K562 (cell line): ENCODE data around the gene LUC7L3. TPM values are rescaled to one million over a fixed set of nuclear protein-coding genes. Genes with fewer than 3 reads are reported as not detected.

Experiments used
- ATAC-seq: fragments of 200-7000 bp; cut with Tn5 transposase; 3 replicates; pipeline ENCODE4 v1.9.1; 2020; ENCODE audit warnings: moderate library complexity
- BruUV-seq: library from RNA; stranded (reverse); fragments of 400-500 nt; replicated peaks from 2 replicates; lab custom pipeline; 2021; lab: Mats Ljungman, UMichigan
- CTCF ChIA-PET: fragments of 300-600 bp; formaldehyde crosslinking; extraction: SDS; loops from one replicate; lab custom pipeline; 2021; ENCODE audit warnings: low intra/inter-chr PET ratio; lab: Yijun Ruan, JAX
- POLR2A ChIA-PET: fragments of 300-600, 350-650 bp; sonication (Branson Sonifier 250); formaldehyde crosslinking; extraction: SDS; loops from one replicate; lab custom pipeline; 2021; ENCODE audit warnings: antibody characterized with exemption, inconsistent platforms; lab: Yijun Ruan, JAX
- DNase-seq, 4 experiments: peaks; one replicate each; pipeline versions ENCODE4 v3.0.0 to v3.0.0-alpha.2; 2011 to 2018; ENCODE audit warnings: low spot score in 3 of 4, mixed read lengths in 3 of 4; ENCODE audit errors: extremely low read depth in 1 of 4
- FAIRE-seq: peaks from 2 replicates; lab custom pipeline; 2011; peaks lifted over from hg19 to GRCh38; lab: Jason Lieb, UNC
- H2AFZ ChIP-seq: 2 replicates; pipeline ENCODE4 v1.6.0; 2011; ENCODE audit warnings: low read depth, low read length, control low read depth, inconsistent platforms
- H3K27ac ChIP-seq: fragments of 200-600 bp; 3 replicates; pipeline ENCODE4 v1.8.0; 2011; ENCODE audit warnings: low read depth, mild to moderate bottlenecking, control low read depth, inconsistent platforms, low read length, moderate library complexity, mixed read lengths; ENCODE audit errors: extremely low read depth
- H3K27me3 ChIP-seq, 2 experiments: fragments of 300-600 bp in 1 of 2; 2 replicates in 1 of 2; 3 replicates in 1 of 2; pipeline versions ENCODE4 v1.6.0 to v1.8.0; 2011; ENCODE audit warnings: inconsistent platforms in 2 of 2, low read length in 2 of 2, mild to moderate bottlenecking in 1 of 2, mixed read lengths in 1 of 2, moderate library complexity in 1 of 2; ENCODE audit not compliant: control insufficient read depth in 2 of 2, insufficient read depth in 2 of 2
- H3K36me3 ChIP-seq: fragments of 300-600 bp; 3 replicates; pipeline ENCODE4 v1.8.0; 2011; ENCODE audit warnings: mild to moderate bottlenecking, low read length, inconsistent platforms; ENCODE audit not compliant: control insufficient read depth, insufficient read depth
- H3K4me1 ChIP-seq, 2 experiments: fragments of 200-600 bp in 1 of 2; replicated peaks in 1 of 2; 2 replicates in 1 of 2; 3 replicates in 1 of 2; pipeline versions ENCODE4 v1.5.1 to v1.8.0; 2011; ENCODE audit warnings: inconsistent platforms in 2 of 2, low read length in 2 of 2, mild to moderate bottlenecking in 1 of 2, mixed read lengths in 1 of 2, moderate library complexity in 1 of 2; ENCODE audit not compliant: control insufficient read depth in 2 of 2, insufficient read depth in 2 of 2
- H3K4me2 ChIP-seq: 2 replicates; pipeline ENCODE4 v1.6.1; 2011; ENCODE audit warnings: low read length, control low read depth, inconsistent platforms, mixed read lengths; ENCODE audit not compliant: insufficient read depth
- H3K4me3 ChIP-seq: fragments of 200-600 bp; sonication (generic), shearing (Covaris generic); 2 replicates; pipeline ENCODE4 v1.5.1; 2016; ENCODE audit warnings: control low read depth, inconsistent platforms
- H3K79me2 ChIP-seq: fragments of 200-600 bp; 3 replicates; pipeline ENCODE4 v1.8.0; 2011; ENCODE audit warnings: low read length, inconsistent platforms; ENCODE audit not compliant: control insufficient read depth, insufficient read depth
- H3K9ac ChIP-seq, 2 experiments: 2 replicates each; pipeline versions ENCODE4 v1.6.0 to v1.6.1; 2011; ENCODE audit warnings: low read depth in 2 of 2, low read length in 2 of 2, control low read depth in 1 of 2, inconsistent platforms in 1 of 2, mild to moderate bottlenecking in 1 of 2, mixed read lengths in 1 of 2; ENCODE audit not compliant: insufficient read depth in 1 of 2
- H3K9me1 ChIP-seq: one replicate; pipeline ENCODE4 v1.6.0; 2011; ENCODE audit warnings: inconsistent platforms, mild to moderate bottlenecking, low read length, moderate library complexity; ENCODE audit not compliant: control insufficient read depth, insufficient read depth
- H3K9me3 ChIP-seq: replicated peaks from 2 replicates; pipeline ENCODE4 v1.5.1; 2011; ENCODE audit warnings: low read depth, low read length, inconsistent platforms; ENCODE audit not compliant: control insufficient read depth, insufficient read depth
- H4K20me1 ChIP-seq: replicated peaks from 2 replicates; pipeline ENCODE4 v1.6.1; 2011; ENCODE audit warnings: low read length, inconsistent platforms, mixed read lengths; ENCODE audit not compliant: control insufficient read depth, insufficient read depth
- CHD1 ChIP-seq: fragments of 200-600 bp; sonication (generic); IDR thresholded peaks from one replicate; pipeline ENCODE4 v1.6.1; 2012; ENCODE audit warnings: mild to moderate bottlenecking, moderate library complexity, low read length, inconsistent platforms
- JUN ChIP-seq, 2 experiments: sonication (generic) in 1 of 2; formaldehyde crosslinking in 1 of 2; IDR thresholded peaks; 2 replicates each; pipeline versions ENCODE4 v1.6.1 to v1.8.0; 2012 to 2022; ENCODE audit warnings: borderline replicate concordance in 2 of 2, mild to moderate bottlenecking in 2 of 2, improper control_type of control experiment in 1 of 2, low read depth in 1 of 2, low read length in 1 of 2, missing genetic modification reagents in 1 of 2
- MAFG ChIP-seq: fragments of 450-650 bp; conservative IDR thresholded peaks from 2 replicates; pipeline ENCODE4 v1.6.1; 2016; ENCODE audit warnings: missing genetic modification characterization, missing compliant biosample characterization
- PCBP1 ChIP-seq: fragments of 200-400 bp; formaldehyde crosslinking; IDR thresholded peaks from 2 replicates; pipeline ENCODE4 v1.6.1; 2018; ENCODE audit warnings: mild to moderate bottlenecking, low read depth, low read length; ENCODE audit not compliant: poor library complexity, severe bottlenecking
- ZNF175 ChIP-seq: fragments of 200-800 bp; sonication (Bioruptor generic); IDR thresholded peaks from 2 replicates; pipeline ENCODE4 v1.6.1; 2016; ENCODE audit warnings: low read depth, mild to moderate bottlenecking, missing genetic modification characterization, missing compliant biosample characterization
- WGBS: fragments of 100-300 bp; shearing (Covaris generic); methylation state at CpG from one replicate; pipeline ENCODE4 v1.1.6; 2016; ENCODE audit warnings: low coverage, mixed read lengths; ENCODE audit not compliant: insufficient coverage; ENCODE audit errors: missing lambda C conversion rate; 5-methylcytosine and 5-hydroxymethylcytosine counted together
- in situ Hi-C: fragments of 300-500 bp; cut with MboI; formaldehyde crosslinking; loops from 4 replicates; pipeline ENCODE4 v1.15.0; 2018; ENCODE audit warnings: inconsistent platforms, mixed read lengths
- intact Hi-C: fragments of 100-400 bp; cut with micrococcal nuclease; formaldehyde crosslinking; loops from 2 replicates; pipeline ENCODE4 v1.14.2; 2022
- polyA plus RNA-seq, 8 experiments: library from polyadenylated mRNA; depleted of rRNA in 4 of 8; stranded (reverse) in 5 of 8; unstranded in 3 of 8; fragments of >200 nt; fragmentation: Nextera tagmentation in 2 of 8; fragmentation: Illumina TruSeq in 1 of 8; extraction: Ambion mirVana in 2 of 8; extraction: Trizol in 1 of 8; gene quantifications; 2 replicates each; pipeline versions ENCODE4 v1.2.1 to v1.2.3, GENCODE V29; 2011 to 2014; ENCODE audit warnings: inconsistent platforms in 1 of 8, missing spikeins in 1 of 8
- total RNA-seq, 7 experiments: library from RNA; depleted of rRNA in 6 of 7; stranded (reverse); fragments of >200 nt in 6 of 7; fragmentation: Illumina TruSeq in 2 of 7; extraction: Trizol in 2 of 7; gene quantifications; 2 replicates each; pipeline versions ENCODE4 v1.2.1 to v1.2.3, GENCODE V29; 2011 to 2021; ENCODE audit warnings: low replicate concordance in 1 of 7
- TF ChIP-seq, protein P1 (sequence below): fragments of 250-450 bp; sonication (Bioruptor Pico); IDR thresholded peaks from 2 replicates; pipeline ENCODE4 v1.5.0; 2021

LUC7L3 gene
- total and polyA plus RNA-seq, 9 of the 15 experiments (the other 6 are each of a cell fraction or from before 2014, with no cell fraction given), result 80.8 to 284 (median 127) TPM

DNA sequence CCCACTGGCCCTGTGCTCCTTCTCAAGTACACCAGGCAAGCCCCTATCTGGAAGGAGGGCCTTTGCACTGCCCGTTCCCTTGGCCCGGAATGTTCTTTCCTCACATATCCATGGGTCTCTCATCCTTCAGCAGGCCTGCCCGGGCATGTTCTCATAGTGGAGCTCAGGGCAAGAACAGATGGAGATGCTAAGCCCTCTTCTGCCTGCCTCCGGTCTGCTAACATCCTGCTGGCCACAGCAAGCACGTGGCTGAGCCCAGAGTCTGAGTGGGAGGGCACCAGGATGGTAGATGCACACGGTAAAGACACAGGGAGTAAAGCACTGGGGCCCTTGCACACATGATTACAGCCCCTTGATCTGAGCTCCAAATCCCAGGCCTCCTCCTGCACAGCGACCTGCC is 67.7 kb downstream of the LUC7L3 start (continued):
- TF ChIP-seq, protein P1, sequence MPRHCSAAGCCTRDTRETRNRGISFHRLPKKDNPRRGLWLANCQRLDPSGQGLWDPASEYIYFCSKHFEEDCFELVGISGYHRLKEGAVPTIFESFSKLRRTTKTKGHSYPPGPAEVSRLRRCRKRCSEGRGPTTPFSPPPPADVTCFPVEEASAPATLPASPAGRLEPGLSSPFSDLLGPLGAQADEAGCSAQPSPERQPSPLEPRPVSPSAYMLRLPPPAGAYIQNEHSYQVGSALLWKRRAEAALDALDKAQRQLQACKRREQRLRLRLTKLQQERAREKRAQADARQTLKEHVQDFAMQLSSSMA, result no peak
- TF ChIP-seq CHD1, result no peak

DNA sequence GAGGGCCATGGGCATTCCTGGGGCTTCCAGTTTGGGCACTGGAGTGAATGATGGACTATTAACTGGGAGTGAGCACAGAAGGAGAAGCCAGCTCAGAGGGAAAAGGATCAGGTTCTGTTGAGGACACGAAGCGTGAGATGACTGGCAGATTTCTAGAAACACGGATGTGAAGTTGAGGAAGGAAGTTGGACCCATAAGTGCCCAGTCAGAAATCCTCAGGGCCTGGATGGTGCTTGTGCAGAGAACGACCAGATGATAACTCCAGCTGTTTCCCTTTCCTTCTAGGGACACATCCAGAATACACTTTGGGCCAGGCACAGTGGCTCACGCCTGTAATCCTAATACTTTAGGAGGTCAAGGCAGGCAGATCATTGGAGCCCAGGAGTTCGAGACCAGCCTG is 71.2 kb downstream of the LUC7L3 start:
- no peak overlapping the region for H3K9ac ChIP-seq
- CTCF ChIA-PET, result interaction anchor here (0.7 kb wide), 1 partner anchor 61 kb away, joined by 3 read pairs; no protein-coding TSS in a partner anchor
- peaks cover 0 to 3% of the 10 kb centered on the region in 2 experiments; a peak in 2 of 5 replicates for H3K4me1 ChIP-seq
- no peaks in the 10 kb centered on the region for H3K9me1 ChIP-seq
- POLR2A ChIA-PET, result interaction anchor here (0.6 to 1.2 kb wide), 7 partner anchors 11 to 73 kb away, joined by 3 to 6 read pairs (median 3); no protein-coding TSS in a partner anchor
- 0 out of 2 replicates have a peak overlapping the region, but pooled peaks have one; percentile 0 for H2AFZ ChIP-seq
- H4K20me1 ChIP-seq, result 0 out of 2 replicates have a peak, but pooled peaks cover 3% of the 10 kb centered on the region
- no peak for ATAC-seq
- no peak overlapping the region for H3K4me2 ChIP-seq
- no peak for TF ChIP-seq ZNF175
- no peak for TF ChIP-seq PCBP1
- TF ChIP-seq MAFG, result peak; percentile 27; the same call in 1 of the 2 replicates
- no peak for TF ChIP-seq JUN (IDR thresholded peaks at IDR 0.05; ENCODE audit: borderline replicate concordance, low read depth, low read length)
- TF ChIP-seq JUN (CRISPR knock-in tag; IDR thresholded peaks at IDR 0.05; ENCODE audit: borderline replicate concordance), result no peak
- intact Hi-C loops (no loop called here), in situ Hi-C loops (no loop called here)
- 54% methylated on average over 5 of the region's 6 CpGs for WGBS
- H3K27me3 ChIP-seq, result no peaks in the 10 kb centered on the region
- H3K4me3 ChIP-seq, result no peak overlapping the region
- no peaks in the 10 kb centered on the region for H3K9me3 ChIP-seq
- no peak overlapping the region for H3K27ac ChIP-seq
- no peak for DNase-seq
- H3K79me2 ChIP-seq, result no peaks in the 10 kb centered on the region
- FAIRE-seq, result no peak
- no TSS peak for BruUV-seq
- no peaks in the 10 kb centered on the region for H3K36me3 ChIP-seq
